Activated T-helper 2 cell treated with anti-CD3 and anti-CD28 coated beads, Interferon-gamma antibody, Interleukin-2, Interleukin-4, amounts not matched to agents 10 μg/mL and 5 μg/mL and 100 μg/mL, durations not matched to agents 14 hours and 24 hours and 36 hours (primary cell): Measurements from ENCODE around the gene DYRK1A. TPM values are rescaled to one million over a fixed set of nuclear protein-coding genes. Genes with fewer than 3 reads are reported as not detected.

ENCODE experiments used
- DNase-seq: peaks from one replicate; pipeline ENCODE4 v3.0.0; 2021; ENCODE audit warnings: low spot score
- H3K27ac Mint-ChIP-seq: one replicate; pipeline ENCODE4 v1.8.0; 2021; ENCODE audit warnings: mixed read lengths
- H3K27me3 Mint-ChIP-seq: one replicate; pipeline ENCODE4 v1.8.0; 2021; ENCODE audit warnings: low read depth, mixed read lengths
- H3K36me3 Mint-ChIP-seq: one replicate; pipeline ENCODE4 v1.8.0; 2021; ENCODE audit warnings: low read depth, mixed read lengths
- H3K4me1 Mint-ChIP-seq: one replicate; pipeline ENCODE4 v1.8.0; 2021; ENCODE audit warnings: low read depth, mixed read lengths
- H3K4me3 Mint-ChIP-seq: one replicate; pipeline ENCODE4 v1.8.0; 2021; ENCODE audit warnings: low read depth, mild to moderate bottlenecking, moderate library complexity, mixed read lengths
- H3K9me3 Mint-ChIP-seq: one replicate; pipeline ENCODE4 v1.8.0; 2021; ENCODE audit warnings: mixed read lengths
- intact Hi-C: fragments of 100-400 bp; cut with micrococcal nuclease; formaldehyde crosslinking; loops from one replicate; pipeline ENCODE4 v1.15.1; 2023
- total RNA-seq: library from RNA; stranded (reverse); gene quantifications from 2 replicates; pipeline ENCODE4 v1.2.3, GENCODE V29; 2022

The DYRK1A gene
- total RNA-seq, 1 donor from 2014 or later, result 61.8 TPM

- H3K27me3 Mint-ChIP-seq, result no peaks in the 10 kb centered on the region
- no peak for DNase-seq
- intact Hi-C loops, result loop anchor here (5.0 to 10.0 kb wide), 2 partner anchors 1214 to 1814 kb away; partner anchors contain the start of genes DOP1B and PSMG1
- H3K27ac Mint-ChIP-seq, result peak overlapping the region; percentile 83
- H3K9me3 Mint-ChIP-seq, result no peaks in the 10 kb centered on the region
- H3K36me3 Mint-ChIP-seq, result peaks cover 26% of the 10 kb centered on the region
- peak overlapping the region; percentile 87 for H3K4me3 Mint-ChIP-seq
- peaks cover 55% of the 10 kb centered on the region for H3K4me1 Mint-ChIP-seq
Observed at GRCh38 chr21:37368541-37369279, 2.1 kb downstream of the DYRK1A start.

GRCh38 chr21:37369307-37369854 lies 2.8 kb downstream of the DYRK1A start:
- Mint-ChIP-seq H3K36me3 (peaks cover 26% of the 10 kb centered on the region), H3K4me1 (peaks cover 57% of the 10 kb centered on the region), H3K9me3 (no peaks in the 10 kb centered on the region), H3K4me3 (peak overlapping the region; percentile 87), H3K27ac (peak overlapping the region; percentile 83), H3K27me3 (no peaks in the 10 kb centered on the region)
- intact Hi-C loops, result loop anchor here (5.0 to 10.0 kb wide), 2 partner anchors 1215 to 1813 kb away; partner anchors contain the start of genes DOP1B and PSMG1
- DNase-seq, result no peak

- Mint-ChIP-seq H3K36me3 (peaks cover 26% of the 10 kb centered on the region), H3K27ac (peak overlapping the region; percentile 85), H3K4me1 (peaks cover 61% of the 10 kb centered on the region), H3K9me3 (no peaks in the 10 kb centered on the region), H3K27me3 (no peaks in the 10 kb centered on the region), H3K4me3 (peak overlapping the region; percentile 87)
- no peak for DNase-seq
- intact Hi-C loops, result loop anchor here (1.0 to 2.0 kb wide), 2 partner anchors 38 to 90 kb away; no protein-coding TSS in a partner anchor
Observed at GRCh38 chr21:37370152-37371040, 3.8 kb downstream of the DYRK1A start.

GRCh38 chr21:37371041-37371397 lies 4.4 kb downstream of the DYRK1A start:
- intact Hi-C loops, result loop anchor here (2.0 kb wide), 1 partner anchor 90 kb away; no protein-coding TSS in a partner anchor
- Mint-ChIP-seq H3K27ac (peak overlapping the region; percentile 85), H3K9me3 (no peaks in the 10 kb centered on the region), H3K27me3 (no peaks in the 10 kb centered on the region), H3K4me3 (peak overlapping the region; percentile 87), H3K4me1 (peaks cover 63% of the 10 kb centered on the region), H3K36me3 (peaks cover 30% of the 10 kb centered on the region)
- no peak for DNase-seq

- DNase-seq, result no peak
- Mint-ChIP-seq H3K9me3 (no peaks in the 10 kb centered on the region), H3K36me3 (peaks cover 27% of the 10 kb centered on the region), H3K27ac (no peak overlapping the region), H3K4me3 (no peak overlapping the region), H3K27me3 (no peaks in the 10 kb centered on the region), H3K4me1 (peaks cover 67% of the 10 kb centered on the region)
- intact Hi-C loops, result no loop called here
Observed at GRCh38 chr21:37372127-37372731, 5.7 kb downstream of the DYRK1A start.

GRCh38 chr21:37372951-37373350 lies 6.4 kb downstream of the DYRK1A start:
- intact Hi-C loops, result no loop called here
- Mint-ChIP-seq H3K27ac (peak overlapping the region; percentile 36), H3K36me3 (peaks cover 27% of the 10 kb centered on the region), H3K27me3 (no peaks in the 10 kb centered on the region), H3K4me3 (no peak overlapping the region), H3K9me3 (no peaks in the 10 kb centered on the region), H3K4me1 (peaks cover 74% of the 10 kb centered on the region)
- no peak for DNase-seq

GRCh38 chr21:37373539-37373938 lies 7.0 kb downstream of the DYRK1A start:
- intact Hi-C loops, result no loop called here
- Mint-ChIP-seq H3K9me3 (no peaks in the 10 kb centered on the region), H3K27ac (peak overlapping the region; percentile 36), H3K36me3 (peaks cover 24% of the 10 kb centered on the region), H3K4me3 (peak overlapping the region; percentile 4), H3K4me1 (peaks cover 75% of the 10 kb centered on the region), H3K27me3 (no peaks in the 10 kb centered on the region)
- DNase-seq, result no peak

GRCh38 chr21:37374027-37374426 lies 7.5 kb downstream of the DYRK1A start:
- no peak for DNase-seq
- H3K36me3 Mint-ChIP-seq, result peaks cover 26% of the 10 kb centered on the region
- peak overlapping the region; percentile 14 for H3K4me3 Mint-ChIP-seq
- H3K9me3 Mint-ChIP-seq, result no peaks in the 10 kb centered on the region
- peaks cover 75% of the 10 kb centered on the region for H3K4me1 Mint-ChIP-seq
- no peaks in the 10 kb centered on the region for H3K27me3 Mint-ChIP-seq
- peak overlapping the region; percentile 69 for H3K27ac Mint-ChIP-seq
- intact Hi-C loops, result no loop called here

GRCh38 chr21:37375866-37376574 lies 9.4 kb downstream of the DYRK1A start:
- no peak overlapping the region for H3K4me3 Mint-ChIP-seq
- no peak overlapping the region for H3K27ac Mint-ChIP-seq
- H3K9me3 Mint-ChIP-seq, result no peaks in the 10 kb centered on the region
- peaks cover 73% of the 10 kb centered on the region for H3K4me1 Mint-ChIP-seq
- DNase-seq, result no peak
- peaks cover 27% of the 10 kb centered on the region for H3K36me3 Mint-ChIP-seq
- intact Hi-C loops, result no loop called here
- no peaks in the 10 kb centered on the region for H3K27me3 Mint-ChIP-seq

GRCh38 chr21:37378700-37379139 lies 12.1 kb downstream of the DYRK1A start:
- peak overlapping the region; percentile 24 for H3K4me3 Mint-ChIP-seq
- intact Hi-C loops, result no loop called here

GRCh38 chr21:37380349-37381323 lies 14.1 kb downstream of the DYRK1A start:
- Mint-ChIP-seq H3K27ac (no peak overlapping the region), H3K36me3 (peaks cover 36% of the 10 kb centered on the region), H3K4me1 (peaks cover 66% of the 10 kb centered on the region), H3K27me3 (no peaks in the 10 kb centered on the region), H3K9me3 (peaks cover 5% of the 10 kb centered on the region), H3K4me3 (no peak overlapping the region)
- intact Hi-C loops, result loop anchor here (2.0 kb wide), 1 partner anchor 16 kb away; no protein-coding TSS in a partner anchor
- no peak for DNase-seq

More at GRCh38 chr21:37378700-37379139, 12.1 kb downstream of the DYRK1A start:
- Mint-ChIP-seq H3K36me3 (peaks cover 34% of the 10 kb centered on the region), H3K27ac (peak overlapping the region; percentile 21), H3K27me3 (no peaks in the 10 kb centered on the region), H3K4me1 (peaks cover 64% of the 10 kb centered on the region), H3K9me3 (peaks cover 3% of the 10 kb centered on the region)
- no peak for DNase-seq
